ENCODE data around the gene LYSMD2. TPM values are rescaled to one million over a fixed set of nuclear protein-coding genes. Genes with fewer than 3 reads are reported as not detected.

The LYSMD2 gene
- total and polyA plus RNA-seq, 2 experiments from 2014 or later = 5.4 to 5.9 TPM

- H3K4me1 ChIP-seq (ENCODE audit: insufficient read depth) = no peaks in the 10 kb centered on the region
- Mint-ChIP-seq H3K4me1 (peaks cover 3% of the 10 kb centered on the region; the same call in 1 of the 3 replicates), H3K9me3 (no peaks in the 10 kb centered on the region), H3K4me3 (no peak overlapping the region), H3K27me3 (ENCODE audit: insufficient read depth, low read depth, poor library complexity) (no peaks in the 10 kb centered on the region), H3K27ac (no peak overlapping the region), H3K36me3 (ENCODE audit: low read depth) (peaks cover 23% of the 10 kb centered on the region)
- H3K79me2 ChIP-seq (replicated peaks; ENCODE audit: insufficient read depth) = no peaks in the 10 kb centered on the region
- DNase-seq (ENCODE audit: low spot score) = no peak
- H3K4me2 ChIP-seq = no peak overlapping the region
- H4K20me1 ChIP-seq (replicated peaks; ENCODE audit: insufficient read depth) = no peaks in the 10 kb centered on the region
- no peak overlapping the region for H2AFZ ChIP-seq
- no peak overlapping the region for H3K27ac ChIP-seq (ENCODE audit: low read depth)
- no peaks in the 10 kb centered on the region for H3K27me3 ChIP-seq (ENCODE audit: insufficient read depth)
- H3K4me3 ChIP-seq = no peak overlapping the region
- H3F3A ChIP-seq (replicated peaks; ENCODE audit: low read depth) = no peaks in the 10 kb centered on the region
- TF ChIP-seq, protein P1, sequence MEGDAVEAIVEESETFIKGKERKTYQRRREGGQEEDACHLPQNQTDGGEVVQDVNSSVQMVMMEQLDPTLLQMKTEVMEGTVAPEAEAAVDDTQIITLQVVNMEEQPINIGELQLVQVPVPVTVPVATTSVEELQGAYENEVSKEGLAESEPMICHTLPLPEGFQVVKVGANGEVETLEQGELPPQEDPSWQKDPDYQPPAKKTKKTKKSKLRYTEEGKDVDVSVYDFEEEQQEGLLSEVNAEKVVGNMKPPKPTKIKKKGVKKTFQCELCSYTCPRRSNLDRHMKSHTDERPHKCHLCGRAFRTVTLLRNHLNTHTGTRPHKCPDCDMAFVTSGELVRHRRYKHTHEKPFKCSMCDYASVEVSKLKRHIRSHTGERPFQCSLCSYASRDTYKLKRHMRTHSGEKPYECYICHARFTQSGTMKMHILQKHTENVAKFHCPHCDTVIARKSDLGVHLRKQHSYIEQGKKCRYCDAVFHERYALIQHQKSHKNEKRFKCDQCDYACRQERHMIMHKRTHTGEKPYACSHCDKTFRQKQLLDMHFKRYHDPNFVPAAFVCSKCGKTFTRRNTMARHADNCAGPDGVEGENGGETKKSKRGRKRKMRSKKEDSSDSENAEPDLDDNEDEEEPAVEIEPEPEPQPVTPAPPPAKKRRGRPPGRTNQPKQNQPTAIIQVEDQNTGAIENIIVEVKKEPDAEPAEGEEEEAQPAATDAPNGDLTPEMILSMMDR (conservative IDR thresholded peaks at IDR 0.05; ENCODE audit: low read depth in 2 of 2) = no peak
- TF ChIP-seq ZNF114 (CRISPR knock-in tag; IDR thresholded peaks at IDR 0.05) (no peak), POLR2AphosphoS5 (IDR thresholded peaks at IDR 0.05; ENCODE audit: low read depth) (no peak), NANOG (IDR thresholded peaks at IDR 0.05; ENCODE audit: borderline replicate concordance) (no peak), EZH2 (IDR thresholded peaks at IDR 0.05; ENCODE audit: low read depth, unreplicated experiment) (no peak), CREB1 (CRISPR knock-in tag; IDR thresholded peaks at IDR 0.05; ENCODE audit: low read depth) (no peak)
- TF ChIP-seq, protein P2, sequence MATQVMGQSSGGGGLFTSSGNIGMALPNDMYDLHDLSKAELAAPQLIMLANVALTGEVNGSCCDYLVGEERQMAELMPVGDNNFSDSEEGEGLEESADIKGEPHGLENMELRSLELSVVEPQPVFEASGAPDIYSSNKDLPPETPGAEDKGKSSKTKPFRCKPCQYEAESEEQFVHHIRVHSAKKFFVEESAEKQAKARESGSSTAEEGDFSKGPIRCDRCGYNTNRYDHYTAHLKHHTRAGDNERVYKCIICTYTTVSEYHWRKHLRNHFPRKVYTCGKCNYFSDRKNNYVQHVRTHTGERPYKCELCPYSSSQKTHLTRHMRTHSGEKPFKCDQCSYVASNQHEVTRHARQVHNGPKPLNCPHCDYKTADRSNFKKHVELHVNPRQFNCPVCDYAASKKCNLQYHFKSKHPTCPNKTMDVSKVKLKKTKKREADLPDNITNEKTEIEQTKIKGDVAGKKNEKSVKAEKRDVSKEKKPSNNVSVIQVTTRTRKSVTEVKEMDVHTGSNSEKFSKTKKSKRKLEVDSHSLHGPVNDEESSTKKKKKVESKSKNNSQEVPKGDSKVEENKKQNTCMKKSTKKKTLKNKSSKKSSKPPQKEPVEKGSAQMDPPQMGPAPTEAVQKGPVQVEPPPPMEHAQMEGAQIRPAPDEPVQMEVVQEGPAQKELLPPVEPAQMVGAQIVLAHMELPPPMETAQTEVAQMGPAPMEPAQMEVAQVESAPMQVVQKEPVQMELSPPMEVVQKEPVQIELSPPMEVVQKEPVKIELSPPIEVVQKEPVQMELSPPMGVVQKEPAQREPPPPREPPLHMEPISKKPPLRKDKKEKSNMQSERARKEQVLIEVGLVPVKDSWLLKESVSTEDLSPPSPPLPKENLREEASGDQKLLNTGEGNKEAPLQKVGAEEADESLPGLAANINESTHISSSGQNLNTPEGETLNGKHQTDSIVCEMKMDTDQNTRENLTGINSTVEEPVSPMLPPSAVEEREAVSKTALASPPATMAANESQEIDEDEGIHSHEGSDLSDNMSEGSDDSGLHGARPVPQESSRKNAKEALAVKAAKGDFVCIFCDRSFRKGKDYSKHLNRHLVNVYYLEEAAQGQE (IDR thresholded peaks at IDR 0.05; ENCODE audit: unreplicated experiment) = no peak
- ATAC-seq = no peak
- no peaks in the 10 kb centered on the region for H3K9me2 ChIP-seq (ENCODE audit: insufficient read depth)
- peaks cover 3% of the 10 kb centered on the region; the same call in 1 of the 2 replicates for H3K36me3 ChIP-seq (ENCODE audit: insufficient read depth)
These were observed 45.3 kb downstream of the LYSMD2 start for GRCh38 chr15:51692154-51692553.

- Histone ChIP-seq H2AFZ (no peak overlapping the region), H3K4me1 (ENCODE audit: insufficient read depth) (no peaks in the 10 kb centered on the region), H3K9me2 (ENCODE audit: insufficient read depth) (no peaks in the 10 kb centered on the region), H3K36me3 (ENCODE audit: insufficient read depth) (peaks cover 3% of the 10 kb centered on the region; the same call in 1 of the 2 replicates), H3K79me2 (replicated peaks; ENCODE audit: insufficient read depth) (no peaks in the 10 kb centered on the region), H3K27ac (ENCODE audit: low read depth) (no peak overlapping the region), H3F3A (replicated peaks; ENCODE audit: low read depth) (no peaks in the 10 kb centered on the region), H3K4me3 (no peak overlapping the region), H3K27me3 (ENCODE audit: insufficient read depth) (no peaks in the 10 kb centered on the region), H3K4me2 (no peak overlapping the region), H4K20me1 (replicated peaks; ENCODE audit: insufficient read depth) (no peaks in the 10 kb centered on the region)
- Mint-ChIP-seq H3K9me3 (no peaks in the 10 kb centered on the region), H3K4me1 (peaks cover 3% of the 10 kb centered on the region; the same call in 1 of the 3 replicates), H3K27me3 (ENCODE audit: insufficient read depth, low read depth, poor library complexity) (no peaks in the 10 kb centered on the region), H3K27ac (no peak overlapping the region), H3K4me3 (no peak overlapping the region), H3K36me3 (ENCODE audit: low read depth) (peaks cover 31% of the 10 kb centered on the region)
- DNase-seq (ENCODE audit: low spot score) (peak; percentile 32), ATAC-seq (peak; percentile 59)
- TF ChIP-seq, protein P3, sequence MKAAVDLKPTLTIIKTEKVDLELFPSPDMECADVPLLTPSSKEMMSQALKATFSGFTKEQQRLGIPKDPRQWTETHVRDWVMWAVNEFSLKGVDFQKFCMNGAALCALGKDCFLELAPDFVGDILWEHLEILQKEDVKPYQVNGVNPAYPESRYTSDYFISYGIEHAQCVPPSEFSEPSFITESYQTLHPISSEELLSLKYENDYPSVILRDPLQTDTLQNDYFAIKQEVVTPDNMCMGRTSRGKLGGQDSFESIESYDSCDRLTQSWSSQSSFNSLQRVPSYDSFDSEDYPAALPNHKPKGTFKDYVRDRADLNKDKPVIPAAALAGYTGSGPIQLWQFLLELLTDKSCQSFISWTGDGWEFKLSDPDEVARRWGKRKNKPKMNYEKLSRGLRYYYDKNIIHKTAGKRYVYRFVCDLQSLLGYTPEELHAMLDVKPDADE (IDR thresholded peaks at IDR 0.05) = no peak
- TF ChIP-seq STAT1 (IDR thresholded peaks at IDR 0.05; ENCODE audit: unreplicated experiment) (no peak), ZNF462 (CRISPR knock-in tag; IDR thresholded peaks at IDR 0.05) (no peak)
These were observed 48.6 kb downstream of the LYSMD2 start for GRCh38 chr15:51688863-51689262.
